H9 (cell line): ENCODE results near the gene AIG1. TPM values are rescaled to one million over a fixed set of nuclear protein-coding genes. Genes with fewer than 3 reads are reported as not detected.

Source experiments
- DNase-seq: peaks from one replicate; pipeline ENCODE4 v3.0.0-alpha.2; 2017
- H2AFZ ChIP-seq: one replicate; pipeline ENCODE4 v1.6.1; 2013; ENCODE audit warnings: mild to moderate bottlenecking, low read length, control low read depth, moderate library complexity
- H2AK5ac ChIP-seq: 2 replicates; pipeline ENCODE4 v1.6.1; 2013; ENCODE audit warnings: low read length, control low read depth, mixed read lengths; ENCODE audit not compliant: insufficient read length
- H2BK120ac ChIP-seq: one replicate; pipeline ENCODE4 v1.6.1; 2013; ENCODE audit warnings: low read depth, mild to moderate bottlenecking, low read length, control low read depth, inconsistent platforms; ENCODE audit not compliant: poor library complexity, severe bottlenecking
- H2BK12ac ChIP-seq: 2 replicates; pipeline ENCODE4 v1.6.1; 2013; ENCODE audit warnings: low read length, control low read depth, mixed read lengths, low read depth; ENCODE audit not compliant: insufficient read length
- H2BK15ac ChIP-seq: 2 replicates; pipeline ENCODE4 v1.6.1; 2013; ENCODE audit warnings: low read depth, low read length, control low read depth
- H2BK20ac ChIP-seq: one replicate; pipeline ENCODE4 v1.6.1; 2013; ENCODE audit warnings: low read depth, mild to moderate bottlenecking, low read length, control low read depth, inconsistent platforms; ENCODE audit not compliant: poor library complexity, severe bottlenecking
- H2BK5ac ChIP-seq: 2 replicates; pipeline ENCODE4 v1.6.1; 2013; ENCODE audit warnings: low read length, control low read depth, mixed read lengths; ENCODE audit not compliant: insufficient read length
- H3K14ac ChIP-seq: 2 replicates; pipeline ENCODE4 v1.6.1; 2013; ENCODE audit warnings: low read length, control low read depth; ENCODE audit not compliant: insufficient read depth
- H3K18ac ChIP-seq: 2 replicates; pipeline ENCODE4 v1.6.1; 2013; ENCODE audit warnings: low read depth, mild to moderate bottlenecking, mixed read lengths, low read length, control low read depth; ENCODE audit not compliant: insufficient read length
- H3K23ac ChIP-seq: 2 replicates; pipeline ENCODE4 v1.6.1; 2013; ENCODE audit warnings: low read length, control low read depth, mixed read lengths, low read depth; ENCODE audit not compliant: insufficient read length
- H3K23me2 ChIP-seq: 2 replicates; pipeline ENCODE4 v1.6.1; 2013; ENCODE audit warnings: low read depth, mild to moderate bottlenecking, mixed read lengths, low read length, control low read depth; ENCODE audit not compliant: insufficient read length, poor library complexity, severe bottlenecking
- H3K27ac ChIP-seq: 2 replicates; pipeline ENCODE4 v1.5.1; 2013; ENCODE audit warnings: low read length, control low read depth, mixed read lengths, low read depth; ENCODE audit not compliant: insufficient read length
- H3K27me3 ChIP-seq: 2 replicates; pipeline ENCODE4 v1.6.1; 2013; ENCODE audit warnings: low read length, control low read depth, inconsistent platforms; ENCODE audit not compliant: insufficient read depth
- H3K4ac ChIP-seq: 2 replicates; pipeline ENCODE4 v1.6.1; 2013; ENCODE audit warnings: low read depth, mild to moderate bottlenecking, control low read depth, inconsistent platforms, low read length, moderate library complexity
- H3K4me1 ChIP-seq: 2 replicates; pipeline ENCODE4 v1.6.1; 2013; ENCODE audit warnings: low read length, control low read depth, inconsistent platforms; ENCODE audit not compliant: insufficient read depth
- H3K4me2 ChIP-seq: 2 replicates; pipeline ENCODE4 v1.6.1; 2013; ENCODE audit warnings: low read length, control low read depth, mixed read lengths; ENCODE audit not compliant: insufficient read length, insufficient read depth
- H3K56ac ChIP-seq: 2 replicates; pipeline ENCODE4 v1.6.1; 2013; ENCODE audit warnings: low read depth, mild to moderate bottlenecking, mixed read lengths, low read length, control low read depth; ENCODE audit not compliant: insufficient read length
- H3K79me1 ChIP-seq: 2 replicates; pipeline ENCODE4 v1.6.1; 2013; ENCODE audit warnings: low read depth, mild to moderate bottlenecking, moderate library complexity, low read length, control low read depth, inconsistent platforms; ENCODE audit not compliant: insufficient read depth, poor library complexity, severe bottlenecking
- H3K79me2 ChIP-seq: 2 replicates; pipeline ENCODE4 v1.6.1; 2013; ENCODE audit warnings: low read length, control low read depth, inconsistent platforms; ENCODE audit not compliant: insufficient read depth
- H3K9ac ChIP-seq: 2 replicates; pipeline ENCODE4 v1.6.1; 2013; ENCODE audit warnings: low read length, control low read depth, mixed read lengths; ENCODE audit not compliant: insufficient read length; ENCODE audit errors: extremely low read depth
- H3K9me3 ChIP-seq: one replicate; pipeline ENCODE4 v1.6.1; 2013; ENCODE audit warnings: low read depth, low read length, inconsistent platforms; ENCODE audit not compliant: control insufficient read depth
- H3T11ph ChIP-seq: one replicate; pipeline ENCODE4 v1.6.1; 2013; ENCODE audit warnings: mild to moderate bottlenecking, low read length, control low read depth, inconsistent platforms
- H4K20me1 ChIP-seq: one replicate; pipeline ENCODE4 v1.6.1; 2013; ENCODE audit not compliant: control insufficient read depth, insufficient read length, insufficient read depth
- H4K5ac ChIP-seq: 2 replicates; pipeline ENCODE4 v1.6.1; 2013; ENCODE audit warnings: low read depth, mild to moderate bottlenecking, mixed read lengths, low read length, control low read depth; ENCODE audit not compliant: insufficient read length
- H4K8ac ChIP-seq: replicated peaks from 2 replicates; pipeline ENCODE4 v1.6.1; 2013; ENCODE audit warnings: low read length, control low read depth, mixed read lengths, low read depth; ENCODE audit not compliant: insufficient read length
- H4K91ac ChIP-seq: 2 replicates; pipeline ENCODE4 v1.6.1; 2013; ENCODE audit warnings: low read depth, mild to moderate bottlenecking, moderate library complexity, mixed read lengths, low read length, control low read depth; ENCODE audit not compliant: insufficient read length
- H3K27ac Mint-ChIP-seq, 3 experiments: 2 replicates in 2 of 3; 3 replicates in 1 of 3; pipeline ENCODE4 v1.8.0; 2020 to 2021; ENCODE audit warnings: mixed read lengths in 3 of 3, mild to moderate bottlenecking in 1 of 3, moderate library complexity in 1 of 3
- H3K27me3 Mint-ChIP-seq: 2 replicates; pipeline ENCODE4 v1.8.0; 2021; ENCODE audit warnings: low read depth, mild to moderate bottlenecking, moderate library complexity, mixed read lengths
- H3K36me3 Mint-ChIP-seq, 3 experiments: 2 replicates in 2 of 3; 3 replicates in 1 of 3; pipeline ENCODE4 v1.8.0; 2020 to 2021; ENCODE audit warnings: low read depth in 3 of 3, mixed read lengths in 3 of 3; ENCODE audit not compliant: insufficient read depth in 1 of 3
- H3K4me1 Mint-ChIP-seq, 2 experiments: 2 replicates each; pipeline ENCODE4 v1.8.0; 2020; ENCODE audit warnings: mixed read lengths in 2 of 2
- H3K4me3 Mint-ChIP-seq, 2 experiments: 2 replicates in 1 of 2; 3 replicates in 1 of 2; pipeline ENCODE4 v1.8.0; 2020 to 2021; ENCODE audit warnings: mild to moderate bottlenecking in 2 of 2, mixed read lengths in 2 of 2, moderate library complexity in 1 of 2
- H3K9me3 Mint-ChIP-seq, 2 experiments: 2 replicates in 1 of 2; 3 replicates in 1 of 2; pipeline ENCODE4 v1.8.0; 2020; ENCODE audit warnings: mild to moderate bottlenecking in 2 of 2, mixed read lengths in 2 of 2, moderate library complexity in 1 of 2
- WGBS: extraction: QIAGEN DNeasy Blood & Tissue Kit; methylation state at CpG from one replicate; pipeline ENCODE4 v1.1.7; 2013; ENCODE audit warnings: missing lambda C conversion rate, low lambda C conversion rate, mixed read lengths; ENCODE audit not compliant: insufficient read length; ENCODE audit errors: extremely low coverage; 5-methylcytosine and 5-hydroxymethylcytosine counted together
- total RNA-seq: library from RNA; stranded (reverse); gene quantifications from 2 replicates; pipeline ENCODE4 v1.2.1, GENCODE V29; 2021
- TF ChIP-seq, protein P1 (sequence below): fragments of 200-600 bp; sonication (generic); conservative IDR thresholded peaks from 3 replicates; pipeline ENCODE4 v1.8.0; 2021; ENCODE audit warnings: antibody characterized with exemption, mild to moderate bottlenecking

Gene AIG1
- total RNA-seq, 1 experiment from 2014 or later: 44.6 TPM

- H3K27ac Mint-ChIP-seq: no peak overlapping the region
- H3K4me1 Mint-ChIP-seq: no peaks in the 10 kb centered on the region
- peaks cover under 1 to 3% of the 10 kb centered on the region in 2 experiments; a peak in 1 of 5 replicates for H3K9me3 Mint-ChIP-seq
- H3K23ac ChIP-seq: no peak overlapping the region
- no peak overlapping the region for H3K27ac ChIP-seq
- H3K18ac ChIP-seq: no peak overlapping the region
- no peaks in the 10 kb centered on the region for H4K20me1 ChIP-seq
- H2BK5ac ChIP-seq: no peak overlapping the region
- no peak overlapping the region for H3K4me2 ChIP-seq
- no peak overlapping the region for H3K4ac ChIP-seq
- no peak overlapping the region for H3K4me3 Mint-ChIP-seq
- H3K4me1 ChIP-seq: no peaks in the 10 kb centered on the region
- no peak overlapping the region for H2BK12ac ChIP-seq
- no peak for DNase-seq
- H3K23me2 ChIP-seq: no peaks in the 10 kb centered on the region
- no peaks in the 10 kb centered on the region for H3K79me2 ChIP-seq
- H3T11ph ChIP-seq: no peak overlapping the region
- WGBS: no CpG with 5 or more reads among the region's 3 CpGs
- H3K9me3 ChIP-seq: no peaks in the 10 kb centered on the region
- no peak overlapping the region for H2BK120ac ChIP-seq
- no peak overlapping the region for H2AFZ ChIP-seq
- no peak overlapping the region for H3K9ac ChIP-seq
- no peak overlapping the region for H2BK15ac ChIP-seq
- no peak overlapping the region for H4K91ac ChIP-seq
- TF ChIP-seq, protein P1, sequence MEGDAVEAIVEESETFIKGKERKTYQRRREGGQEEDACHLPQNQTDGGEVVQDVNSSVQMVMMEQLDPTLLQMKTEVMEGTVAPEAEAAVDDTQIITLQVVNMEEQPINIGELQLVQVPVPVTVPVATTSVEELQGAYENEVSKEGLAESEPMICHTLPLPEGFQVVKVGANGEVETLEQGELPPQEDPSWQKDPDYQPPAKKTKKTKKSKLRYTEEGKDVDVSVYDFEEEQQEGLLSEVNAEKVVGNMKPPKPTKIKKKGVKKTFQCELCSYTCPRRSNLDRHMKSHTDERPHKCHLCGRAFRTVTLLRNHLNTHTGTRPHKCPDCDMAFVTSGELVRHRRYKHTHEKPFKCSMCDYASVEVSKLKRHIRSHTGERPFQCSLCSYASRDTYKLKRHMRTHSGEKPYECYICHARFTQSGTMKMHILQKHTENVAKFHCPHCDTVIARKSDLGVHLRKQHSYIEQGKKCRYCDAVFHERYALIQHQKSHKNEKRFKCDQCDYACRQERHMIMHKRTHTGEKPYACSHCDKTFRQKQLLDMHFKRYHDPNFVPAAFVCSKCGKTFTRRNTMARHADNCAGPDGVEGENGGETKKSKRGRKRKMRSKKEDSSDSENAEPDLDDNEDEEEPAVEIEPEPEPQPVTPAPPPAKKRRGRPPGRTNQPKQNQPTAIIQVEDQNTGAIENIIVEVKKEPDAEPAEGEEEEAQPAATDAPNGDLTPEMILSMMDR: no peak
- no peak overlapping the region for H2AK5ac ChIP-seq
- no peak overlapping the region for H4K8ac ChIP-seq
- H3K79me1 ChIP-seq: no peaks in the 10 kb centered on the region
- no peak overlapping the region for H3K56ac ChIP-seq
- no peaks in the 10 kb centered on the region for H3K36me3 Mint-ChIP-seq
- no peaks in the 10 kb centered on the region for H3K27me3 ChIP-seq
- no peaks in the 10 kb centered on the region for H3K27me3 Mint-ChIP-seq
- H3K14ac ChIP-seq: no peak overlapping the region
- H2BK20ac ChIP-seq: no peak overlapping the region
- no peak overlapping the region for H4K5ac ChIP-seq
Measured at GRCh38 chr6:143323729-143324470, 263.2 kb downstream of the AIG1 start.
